A673 (cell line): ENCODE data around the gene NOX4.
"Not testable (repeated sequence)": the region's sequence is repeated elsewhere in the genome, so short reads cannot be mapped to it uniquely, and the experiment has no call there.

ENCODE experiments used
- EZH2 ChIP-seq: fragments of 200-600 bp; sonication (generic); IDR thresholded peaks from 2 replicates; pipeline ENCODE4 v1.6.1; 2017; ENCODE audit warnings: borderline replicate concordance, low read depth, mild to moderate bottlenecking, mixed read lengths, antibody characterized with exemption, low read length; ENCODE audit not compliant: poor library complexity, severe bottlenecking
- TF ChIP-seq, protein P1 (sequence below): fragments of 300-800, 200-600 bp; sonication (generic); conservative IDR thresholded peaks from 2 replicates; pipeline ENCODE4 v1.5.1; 2017; ENCODE audit warnings: low read depth, mild to moderate bottlenecking, antibody characterized with exemption, low read length, moderate library complexity, mixed read lengths

DNA sequence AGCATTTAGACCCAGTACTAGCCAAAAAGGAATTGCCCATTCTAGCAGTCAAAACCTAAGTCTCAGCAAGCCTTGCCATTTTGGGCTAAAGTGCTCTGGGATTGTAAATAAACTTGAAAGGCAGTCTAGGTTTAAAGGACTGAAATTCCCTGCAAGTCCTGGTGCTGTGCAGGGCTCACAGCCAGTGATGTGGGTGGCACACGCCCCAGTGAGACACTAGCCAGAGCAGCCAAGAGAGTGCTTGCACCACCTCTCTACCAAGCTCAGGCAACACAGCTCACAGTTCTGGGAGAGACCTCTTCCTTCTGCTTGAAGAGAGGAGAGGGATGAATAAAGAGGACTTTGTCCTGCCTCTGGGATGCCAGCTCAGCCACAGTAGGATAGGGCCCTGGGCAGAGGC lies 80.5 kb downstream of the NOX4 start:
- TF ChIP-seq, protein P1, sequence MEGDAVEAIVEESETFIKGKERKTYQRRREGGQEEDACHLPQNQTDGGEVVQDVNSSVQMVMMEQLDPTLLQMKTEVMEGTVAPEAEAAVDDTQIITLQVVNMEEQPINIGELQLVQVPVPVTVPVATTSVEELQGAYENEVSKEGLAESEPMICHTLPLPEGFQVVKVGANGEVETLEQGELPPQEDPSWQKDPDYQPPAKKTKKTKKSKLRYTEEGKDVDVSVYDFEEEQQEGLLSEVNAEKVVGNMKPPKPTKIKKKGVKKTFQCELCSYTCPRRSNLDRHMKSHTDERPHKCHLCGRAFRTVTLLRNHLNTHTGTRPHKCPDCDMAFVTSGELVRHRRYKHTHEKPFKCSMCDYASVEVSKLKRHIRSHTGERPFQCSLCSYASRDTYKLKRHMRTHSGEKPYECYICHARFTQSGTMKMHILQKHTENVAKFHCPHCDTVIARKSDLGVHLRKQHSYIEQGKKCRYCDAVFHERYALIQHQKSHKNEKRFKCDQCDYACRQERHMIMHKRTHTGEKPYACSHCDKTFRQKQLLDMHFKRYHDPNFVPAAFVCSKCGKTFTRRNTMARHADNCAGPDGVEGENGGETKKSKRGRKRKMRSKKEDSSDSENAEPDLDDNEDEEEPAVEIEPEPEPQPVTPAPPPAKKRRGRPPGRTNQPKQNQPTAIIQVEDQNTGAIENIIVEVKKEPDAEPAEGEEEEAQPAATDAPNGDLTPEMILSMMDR = not testable (repeated sequence)
- not testable (repeated sequence) for TF ChIP-seq EZH2
